Body of pancreas (tissue), 4 donors: Measurements from ENCODE around the gene WDR18.
A peak's percentile ranks its signal among the peaks of the same experiment; 100 is the strongest.

ENCODE experiments used
- POLR2A ChIP-seq, 3 donors: fragments of 450-650 bp; IDR thresholded peaks; one replicate each; pipeline ENCODE4 v1.6.1; 2016; ENCODE audit warnings: antibody characterized with exemption in 3 of 3, mild to moderate bottlenecking in 2 of 3
- TF ChIP-seq, protein P1 (sequence below), 7 experiments: fragments of 450-650 bp in 4 of 7; fragments of 200-600 bp in 3 of 7; sonication (generic) in 3 of 7; IDR thresholded peaks; one replicate each; pipeline ENCODE4 v1.5.1; 2016 to 2019; ENCODE audit warnings: antibody characterized with exemption in 7 of 7

DNA sequence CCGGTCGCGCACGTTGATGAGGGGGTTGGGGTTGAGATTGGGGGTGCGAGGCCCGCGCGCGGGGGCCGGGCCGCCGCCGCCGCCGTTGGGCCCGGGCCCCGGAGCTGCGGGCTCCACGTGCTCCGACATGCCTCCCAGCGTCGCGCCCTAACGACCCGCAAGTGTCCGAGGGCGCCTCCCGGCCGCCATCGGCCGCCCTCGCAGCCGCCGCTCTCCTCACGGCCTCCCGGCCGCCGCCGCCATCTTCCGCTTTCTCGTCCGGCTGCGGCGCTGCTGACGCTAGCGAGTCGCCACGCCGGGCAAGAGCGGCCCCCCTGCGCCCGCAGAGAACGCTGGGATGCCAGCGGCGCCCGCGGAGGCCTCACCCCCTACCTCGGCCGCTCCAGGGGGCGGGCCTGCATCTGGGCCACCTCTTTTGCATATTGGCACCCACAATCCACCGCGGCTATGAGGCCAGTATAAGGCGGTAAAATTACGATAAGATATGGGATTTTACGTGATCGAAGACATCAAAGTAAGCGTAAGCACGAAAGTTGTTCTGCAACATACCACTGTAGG is 36.8 kb downstream of the WDR18 start, which contains the start of gene TMEM259:
- TF ChIP-seq, protein P1, sequence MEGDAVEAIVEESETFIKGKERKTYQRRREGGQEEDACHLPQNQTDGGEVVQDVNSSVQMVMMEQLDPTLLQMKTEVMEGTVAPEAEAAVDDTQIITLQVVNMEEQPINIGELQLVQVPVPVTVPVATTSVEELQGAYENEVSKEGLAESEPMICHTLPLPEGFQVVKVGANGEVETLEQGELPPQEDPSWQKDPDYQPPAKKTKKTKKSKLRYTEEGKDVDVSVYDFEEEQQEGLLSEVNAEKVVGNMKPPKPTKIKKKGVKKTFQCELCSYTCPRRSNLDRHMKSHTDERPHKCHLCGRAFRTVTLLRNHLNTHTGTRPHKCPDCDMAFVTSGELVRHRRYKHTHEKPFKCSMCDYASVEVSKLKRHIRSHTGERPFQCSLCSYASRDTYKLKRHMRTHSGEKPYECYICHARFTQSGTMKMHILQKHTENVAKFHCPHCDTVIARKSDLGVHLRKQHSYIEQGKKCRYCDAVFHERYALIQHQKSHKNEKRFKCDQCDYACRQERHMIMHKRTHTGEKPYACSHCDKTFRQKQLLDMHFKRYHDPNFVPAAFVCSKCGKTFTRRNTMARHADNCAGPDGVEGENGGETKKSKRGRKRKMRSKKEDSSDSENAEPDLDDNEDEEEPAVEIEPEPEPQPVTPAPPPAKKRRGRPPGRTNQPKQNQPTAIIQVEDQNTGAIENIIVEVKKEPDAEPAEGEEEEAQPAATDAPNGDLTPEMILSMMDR (IDR thresholded peaks at IDR 0.05): peak in 1 of 7 experiments; percentile 20
- TF ChIP-seq POLR2A (IDR thresholded peaks at IDR 0.05): peak in 1 of 3 donors; percentile 79
